ENCODE results near the gene HMGB3.
"Not testable (repeated sequence)": the region's sequence is repeated elsewhere in the genome, so short reads cannot be mapped to it uniquely, and the experiment has no call there.

HMGB3 gene

DNA sequence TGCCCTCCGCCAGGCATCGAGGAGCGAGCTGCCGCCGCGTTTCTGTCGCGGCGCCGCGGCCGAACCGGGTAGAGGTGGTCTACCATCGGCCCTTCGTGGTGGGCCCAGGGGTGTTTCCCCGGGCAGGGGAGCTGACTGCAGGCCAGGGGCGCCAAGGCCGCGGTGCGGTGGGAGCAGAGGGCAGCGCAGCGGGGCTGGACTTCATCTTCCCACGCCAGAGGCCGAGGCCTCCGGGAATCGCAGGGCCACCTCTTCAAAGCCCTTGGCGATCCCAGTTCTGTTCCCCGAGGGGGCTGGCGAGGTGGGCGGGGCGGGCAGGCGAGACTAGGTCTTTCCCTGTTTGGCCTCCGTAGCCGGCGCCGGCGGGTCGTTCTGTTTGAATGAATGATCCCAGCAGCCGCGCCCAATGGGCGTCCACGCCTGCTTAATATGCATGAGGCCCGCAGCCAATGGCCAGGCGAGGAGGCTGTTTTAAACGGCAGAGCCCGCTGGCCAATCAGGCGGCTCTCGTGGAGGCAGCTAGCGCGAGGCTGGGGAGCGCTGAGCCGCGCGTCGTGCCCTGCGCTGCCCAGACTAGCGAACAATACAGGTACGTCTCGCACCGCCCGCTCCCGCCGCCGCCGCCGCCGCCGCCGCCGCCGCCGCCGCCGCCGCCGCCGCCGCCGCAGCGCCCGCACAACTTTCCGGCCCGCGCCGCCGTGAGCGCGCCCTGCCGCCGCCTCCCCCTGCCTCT lies at the start of gene HMGB3:
Gene HMGB3, plus strand, starts transcription at position 548 of the 733 bp plus-strand sequence. CDS start 2,265 bp downstream, outside the sequence.
- peak; percentile 94 for DNase-seq (ENCODE audit: low read depth)

DNA sequence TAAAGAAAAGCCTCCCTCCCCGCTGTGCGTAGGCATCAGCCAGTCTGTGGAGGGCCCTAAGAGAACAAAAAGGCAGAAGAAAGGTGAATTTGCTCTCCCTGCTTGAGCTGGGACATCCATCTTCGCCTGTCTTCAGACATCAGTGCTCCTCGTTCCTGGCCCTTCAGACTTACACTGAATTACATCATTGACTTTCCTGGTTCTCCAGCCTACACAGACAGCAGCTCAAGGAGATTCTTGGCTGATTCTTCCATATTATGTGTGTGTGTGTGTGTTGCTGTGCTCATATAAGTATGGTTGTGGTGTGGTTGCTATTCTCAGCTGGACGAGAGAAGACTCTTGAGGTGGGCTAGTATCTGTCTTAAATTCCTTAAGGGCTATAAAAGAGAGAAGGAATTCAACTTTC lies 49.2 kb upstream of the HMGB3 start:
- DNase-seq (ENCODE audit: low read depth): no peak

DNA sequence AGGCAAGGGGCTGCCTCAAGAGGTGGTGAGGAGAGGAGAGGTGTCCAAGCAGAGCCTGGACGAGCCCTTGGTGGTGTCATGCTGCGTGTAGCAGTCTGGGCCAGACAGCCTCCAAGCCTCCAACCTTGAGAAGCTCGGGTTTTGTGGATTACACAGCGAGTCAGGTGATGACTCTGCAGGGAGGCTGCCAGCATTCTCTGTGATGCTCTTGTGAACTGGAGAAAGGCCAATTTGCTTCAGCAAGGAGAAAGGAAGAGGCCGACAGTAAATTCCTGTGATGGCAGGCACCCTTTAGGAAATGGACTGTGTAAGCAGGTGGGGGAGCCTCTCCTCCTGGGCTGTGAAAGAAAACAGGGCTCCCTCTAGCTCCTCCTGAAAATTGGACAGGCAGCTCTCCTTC lies 48.7 kb upstream of the HMGB3 start:
- DNase-seq (ENCODE audit: low read depth): peak; percentile 44

DNA sequence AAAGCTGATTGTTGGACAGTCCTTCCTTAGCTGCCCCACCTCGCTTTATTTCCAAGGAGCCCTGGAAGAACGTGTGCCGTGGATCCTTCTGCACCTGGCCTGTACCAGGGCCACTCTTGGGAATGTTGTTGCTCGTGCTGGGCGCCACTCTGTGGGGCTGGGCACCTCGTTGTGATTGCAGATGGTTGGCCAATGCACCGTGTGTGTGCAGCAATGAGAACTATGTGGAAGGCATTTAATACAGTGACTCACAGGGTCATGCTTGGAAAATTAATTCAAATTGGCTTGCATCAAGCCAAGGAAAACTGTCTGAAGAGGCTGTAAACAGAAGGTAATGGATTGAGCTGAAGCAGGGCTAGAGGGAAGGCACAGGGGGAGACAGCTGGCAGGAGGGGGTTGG lies 47.7 kb upstream of the HMGB3 start:
- DNase-seq (ENCODE audit: low read depth): peak; percentile 25

DNA sequence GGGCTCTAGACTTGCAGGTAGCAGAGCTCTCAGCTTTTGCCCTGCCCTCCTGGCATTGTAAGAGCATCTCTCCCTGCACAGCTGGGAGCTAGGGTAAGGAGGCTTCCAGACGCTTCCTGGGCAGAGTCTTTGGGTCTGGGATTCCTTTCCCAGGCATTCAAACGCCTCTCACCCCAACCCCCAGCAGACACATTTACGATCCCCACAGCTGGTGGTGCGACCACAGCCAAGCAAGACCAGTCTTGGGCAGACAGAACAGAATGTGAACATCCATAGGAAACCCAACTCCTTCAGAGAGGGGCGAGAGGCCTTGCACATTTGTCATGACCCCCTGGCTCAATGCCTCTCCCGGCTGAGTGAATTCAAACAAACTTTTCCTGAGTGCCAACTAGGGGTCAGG lies 46.6 kb upstream of the HMGB3 start:
- DNase-seq (ENCODE audit: low read depth): no peak

DNA sequence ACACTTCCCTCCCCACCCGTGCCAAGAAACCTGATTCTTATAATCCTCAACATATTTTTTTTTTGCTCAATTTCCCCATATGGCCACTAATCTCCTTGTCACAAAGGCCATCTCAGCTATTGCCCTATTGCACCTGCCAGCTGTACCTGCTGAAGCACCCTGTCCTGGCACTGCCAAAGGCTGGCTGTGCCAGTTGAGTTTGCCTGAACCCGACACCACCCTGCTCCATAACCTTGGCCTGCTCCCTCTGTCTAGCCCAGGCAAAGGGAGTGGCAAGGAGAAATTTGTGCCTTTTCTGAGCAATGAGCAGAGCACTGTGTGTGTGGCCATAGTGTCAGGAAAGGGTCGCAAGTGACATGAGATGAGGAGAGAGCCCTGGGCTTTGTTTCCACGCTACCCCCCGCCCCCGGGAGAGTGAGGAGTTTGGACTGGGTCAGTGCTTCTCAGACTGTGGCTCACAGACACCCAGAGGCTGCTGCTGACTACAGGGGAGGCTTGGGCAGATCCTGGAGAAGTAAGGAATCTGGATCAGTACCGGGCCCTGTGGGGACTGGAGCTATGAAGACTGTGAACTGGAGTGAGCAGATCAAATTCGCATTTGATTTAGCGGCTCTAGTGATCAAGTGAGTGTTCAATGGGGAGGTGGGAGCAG lies 42.2 kb upstream of the HMGB3 start:
- no peak for DNase-seq (ENCODE audit: low read depth)

DNA sequence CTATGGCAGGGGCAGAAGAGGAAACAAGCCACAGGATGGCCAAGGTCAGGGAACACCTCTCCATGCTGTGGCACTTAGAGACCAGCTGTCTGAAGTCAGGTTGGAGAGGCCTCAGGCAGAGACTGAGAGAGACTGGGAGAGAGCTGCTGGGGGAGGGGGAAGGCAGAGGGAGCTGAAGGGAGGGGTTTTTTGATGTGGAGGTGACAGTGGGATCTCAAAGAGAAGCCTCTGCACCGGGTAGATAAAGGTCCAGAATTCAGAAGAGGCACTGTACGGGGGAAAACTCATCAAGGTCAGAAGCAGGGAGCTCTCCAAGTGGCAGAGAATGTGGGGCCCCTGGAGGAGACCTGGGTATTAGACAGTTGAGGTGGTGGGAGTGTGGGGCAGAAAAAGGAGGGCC lies 41.6 kb upstream of the HMGB3 start:
- DNase-seq (ENCODE audit: low read depth): no peak

DNA sequence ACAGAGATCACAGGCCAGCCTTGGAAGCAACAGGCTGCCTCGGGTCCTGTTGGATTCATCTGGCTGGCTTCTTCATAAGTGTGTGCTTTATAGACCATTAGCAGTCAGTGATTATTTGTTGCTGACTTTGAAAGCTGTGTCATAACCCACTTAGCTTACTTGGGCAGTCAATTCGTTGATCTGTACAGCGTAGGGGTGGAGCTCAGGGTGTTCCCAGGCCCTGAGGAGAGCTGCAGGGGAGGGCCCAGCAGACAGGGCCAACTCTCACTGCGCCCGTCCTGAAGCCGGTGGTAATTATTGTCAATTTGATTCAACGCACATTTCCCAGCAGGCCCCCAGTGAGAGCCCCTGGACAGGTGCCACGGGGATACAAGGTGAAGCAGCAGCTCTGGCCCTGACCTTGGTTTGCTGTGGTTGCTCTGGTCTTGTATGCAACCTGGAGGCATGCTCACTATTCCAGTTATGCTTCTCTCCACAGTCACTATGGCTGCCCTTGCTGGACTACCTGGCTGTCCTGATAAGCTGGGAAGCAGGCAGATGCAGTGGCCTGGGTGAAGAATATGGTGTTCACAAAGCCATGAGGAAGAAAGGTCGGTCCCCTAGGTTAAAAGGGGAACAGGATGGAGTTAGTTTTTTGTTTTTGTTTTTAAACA lies 40.1 kb upstream of the HMGB3 start:
- DNase-seq (ENCODE audit: low read depth): no peak

DNA sequence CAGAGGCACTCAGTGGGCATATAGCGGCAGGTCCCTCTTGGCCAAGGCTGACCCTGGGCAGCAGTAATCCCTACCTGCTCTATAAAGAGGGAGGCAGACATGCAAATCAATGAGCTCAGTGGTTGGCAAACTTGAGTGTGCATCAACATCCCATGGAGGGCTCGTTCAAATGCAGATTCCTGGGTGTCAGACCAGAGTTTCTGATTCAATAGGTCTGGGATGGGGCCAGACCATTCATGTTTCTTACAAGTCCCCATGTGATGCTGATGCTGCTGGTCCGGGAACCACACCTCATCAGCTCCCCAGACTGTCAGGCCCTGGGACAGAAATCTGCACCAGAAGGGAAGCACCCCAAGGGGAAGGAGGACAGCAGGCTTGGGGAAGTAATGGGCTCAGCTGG lies 38.9 kb upstream of the HMGB3 start:
- DNase-seq (ENCODE audit: low read depth): no peak

DNA sequence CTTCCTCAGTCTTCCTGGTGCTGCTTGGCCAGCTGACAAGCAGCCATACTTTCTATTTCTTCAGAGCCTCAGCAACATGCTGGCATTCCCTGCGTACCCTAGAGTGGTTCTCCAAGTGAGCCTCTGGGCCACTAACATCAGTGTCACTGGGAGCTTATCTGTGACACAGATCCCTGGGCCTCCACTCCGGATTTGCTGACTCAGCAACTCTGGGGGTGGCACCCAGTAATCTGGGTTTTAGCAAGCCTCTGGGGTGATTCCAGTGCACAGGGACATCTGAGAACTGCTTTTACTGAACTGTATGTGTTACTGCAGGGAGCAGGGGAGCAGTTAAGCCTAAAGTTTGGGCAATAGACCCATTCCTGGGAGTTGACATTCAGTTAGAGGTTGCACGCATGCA lies 28.2 kb upstream of the HMGB3 start:
- no peak for DNase-seq (ENCODE audit: low read depth)

DNA sequence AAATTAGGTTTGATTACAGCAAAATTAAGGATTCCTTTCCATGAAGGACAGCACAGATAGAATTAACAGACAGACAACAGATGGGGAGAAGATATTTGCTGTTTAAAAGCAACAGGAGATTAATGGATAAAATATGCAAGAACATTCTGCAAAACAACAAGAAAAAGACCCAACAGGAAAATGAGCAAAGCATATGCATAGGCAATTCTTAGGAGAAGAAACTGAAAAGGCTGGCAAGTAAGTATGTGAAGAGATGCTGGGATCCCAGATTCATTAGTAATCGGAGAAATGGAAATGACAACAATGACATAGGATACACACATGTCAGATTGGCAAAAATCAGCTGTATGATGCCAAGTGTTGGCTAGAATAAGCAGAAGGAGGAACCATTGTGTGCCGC lies 27.5 kb upstream of the HMGB3 start:
- no peak for DNase-seq (ENCODE audit: low read depth)

DNA sequence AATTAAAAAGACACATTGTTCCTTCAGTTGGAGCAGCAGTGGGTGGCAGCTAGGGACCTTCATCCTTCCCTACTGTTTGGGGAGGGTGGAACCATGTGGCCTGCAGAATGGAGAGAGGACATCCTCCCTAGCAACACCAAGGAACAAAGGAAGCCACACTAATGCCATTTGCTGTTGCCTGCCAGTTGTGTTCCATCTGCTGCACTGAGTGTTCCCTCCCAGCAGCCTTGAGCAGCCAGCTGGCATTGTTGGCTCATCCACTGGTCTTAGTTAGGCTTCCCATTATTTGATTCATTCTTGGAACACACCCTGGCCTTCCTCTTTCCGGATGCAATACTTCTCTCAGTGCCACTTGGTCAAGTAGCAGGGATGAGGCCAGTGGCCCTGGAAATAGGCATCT lies 25.0 kb upstream of the HMGB3 start:
- no peak for DNase-seq (ENCODE audit: low read depth)

DNA sequence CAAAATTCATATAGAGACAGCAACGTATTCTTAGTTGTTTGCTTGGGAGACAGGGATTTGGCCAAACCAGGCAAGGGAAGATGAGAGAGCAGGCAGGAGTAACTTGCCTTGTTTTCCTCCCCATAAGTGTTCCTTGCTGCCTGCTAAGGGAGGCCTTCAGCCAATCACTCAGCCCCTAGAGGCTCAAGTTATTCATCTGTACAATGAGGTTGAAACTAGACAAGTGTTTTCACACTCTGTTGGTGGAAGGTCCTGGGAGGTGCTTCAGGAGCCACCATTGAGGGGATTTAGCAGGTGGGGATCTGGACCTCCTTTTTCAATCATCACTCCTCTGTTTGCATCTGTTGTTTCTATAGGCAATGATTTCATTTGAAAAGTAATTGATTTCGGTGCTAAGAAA lies 23.6 kb upstream of the HMGB3 start:
- no peak for DNase-seq (ENCODE audit: low read depth)

DNA sequence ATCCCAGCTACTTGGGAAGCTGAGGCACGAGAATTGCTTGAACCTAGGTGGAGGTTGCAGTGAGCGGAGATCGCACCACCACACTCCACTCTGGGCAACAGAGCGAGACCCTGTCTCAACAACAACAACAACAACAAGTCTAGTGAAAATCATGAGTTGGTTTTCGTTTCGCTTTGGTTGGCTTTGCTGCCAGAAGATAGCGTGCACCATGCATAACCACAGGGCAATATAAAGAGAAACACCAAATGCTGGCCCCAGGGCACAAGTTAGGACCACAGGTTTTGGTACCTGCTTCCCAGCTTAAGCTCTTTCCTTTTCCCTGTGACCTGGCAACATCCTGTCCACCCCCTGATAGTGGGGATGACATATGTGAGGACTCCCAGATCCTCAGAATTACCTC lies 21.5 kb upstream of the HMGB3 start:
- DNase-seq (ENCODE audit: low read depth): no peak

DNA sequence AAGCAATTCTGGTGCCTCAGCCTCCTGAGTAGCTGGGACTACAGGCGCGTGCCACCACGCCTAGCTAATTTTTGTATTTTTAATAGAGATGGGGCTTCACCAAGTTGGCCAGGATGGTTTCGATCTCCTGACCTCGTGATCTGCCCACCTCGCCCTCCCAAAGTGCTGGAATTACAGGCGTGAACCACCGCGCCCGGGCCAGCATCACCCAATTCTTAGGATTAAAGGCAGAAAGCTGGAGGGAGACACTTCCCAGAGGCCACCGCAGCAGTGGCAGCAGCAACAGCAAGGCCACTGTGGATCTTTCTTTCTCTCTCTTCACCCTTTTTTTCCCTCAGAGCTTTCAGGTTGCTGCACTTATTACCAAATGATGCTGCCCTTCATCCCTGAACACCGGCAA lies 18.7 kb upstream of the HMGB3 start:
- not testable (repeated sequence) for DNase-seq (ENCODE audit: low read depth)

DNA sequence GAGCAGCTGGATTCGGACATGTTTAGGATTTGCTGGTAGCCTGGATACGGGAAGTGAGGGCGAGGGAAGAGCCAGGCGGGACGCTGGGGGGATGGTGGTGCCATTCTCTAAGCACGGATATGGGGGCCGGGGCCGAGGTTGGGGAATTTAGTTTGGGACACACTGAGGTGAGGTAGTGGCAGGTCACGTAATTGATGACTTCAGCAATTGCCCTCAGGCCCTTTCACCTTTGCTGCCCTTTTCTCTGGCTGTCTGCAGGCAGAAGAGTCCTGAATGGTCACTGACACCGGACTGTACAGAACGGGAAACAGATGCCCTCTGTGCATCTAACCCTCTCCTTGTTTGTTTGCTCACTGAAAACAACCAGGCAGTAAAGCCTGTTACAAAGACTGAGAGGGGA lies 16.9 kb upstream of the HMGB3 start:
- no peak for DNase-seq (ENCODE audit: low read depth)

DNA sequence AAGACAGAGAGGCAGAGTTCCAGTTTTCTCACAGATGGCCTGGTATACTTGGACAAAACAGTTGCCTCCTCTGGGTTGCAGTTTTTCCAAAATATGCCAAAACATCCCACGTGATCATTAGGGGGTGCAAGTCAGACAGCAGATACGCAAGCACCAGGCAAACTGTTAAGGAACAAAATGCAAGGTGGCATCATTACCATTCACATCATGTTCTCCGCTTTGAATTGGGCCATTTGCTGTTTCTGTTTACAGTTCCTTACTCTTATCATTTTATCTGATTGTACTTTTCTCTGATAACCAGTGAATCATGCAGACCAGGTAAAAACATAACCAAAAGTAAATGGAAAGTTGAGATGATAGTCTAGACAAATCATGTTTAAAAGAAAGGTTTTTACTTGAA lies 16.4 kb upstream of the HMGB3 start:
- DNase-seq (ENCODE audit: low read depth): no peak

DNA sequence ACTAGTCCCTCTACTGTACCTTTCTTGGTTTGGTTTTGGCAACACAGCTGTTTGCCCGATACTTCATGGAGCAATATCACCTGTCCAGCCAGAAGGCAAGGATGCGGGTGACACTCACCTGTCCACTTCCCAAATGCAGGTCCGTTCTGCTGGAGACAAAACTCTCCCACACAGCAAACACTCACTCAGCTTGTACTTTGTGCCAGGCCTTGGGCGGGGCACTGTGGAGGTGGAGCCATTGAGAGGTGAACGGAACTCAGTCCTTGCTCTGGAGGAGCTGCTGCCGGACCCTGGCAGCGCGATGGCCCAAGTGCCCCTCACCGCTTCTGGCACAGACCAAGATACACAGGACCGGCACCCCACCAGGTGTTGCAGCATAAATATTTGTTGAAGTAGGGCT lies 15.3 kb upstream of the HMGB3 start:
- DNase-seq (ENCODE audit: low read depth): no peak

DNA sequence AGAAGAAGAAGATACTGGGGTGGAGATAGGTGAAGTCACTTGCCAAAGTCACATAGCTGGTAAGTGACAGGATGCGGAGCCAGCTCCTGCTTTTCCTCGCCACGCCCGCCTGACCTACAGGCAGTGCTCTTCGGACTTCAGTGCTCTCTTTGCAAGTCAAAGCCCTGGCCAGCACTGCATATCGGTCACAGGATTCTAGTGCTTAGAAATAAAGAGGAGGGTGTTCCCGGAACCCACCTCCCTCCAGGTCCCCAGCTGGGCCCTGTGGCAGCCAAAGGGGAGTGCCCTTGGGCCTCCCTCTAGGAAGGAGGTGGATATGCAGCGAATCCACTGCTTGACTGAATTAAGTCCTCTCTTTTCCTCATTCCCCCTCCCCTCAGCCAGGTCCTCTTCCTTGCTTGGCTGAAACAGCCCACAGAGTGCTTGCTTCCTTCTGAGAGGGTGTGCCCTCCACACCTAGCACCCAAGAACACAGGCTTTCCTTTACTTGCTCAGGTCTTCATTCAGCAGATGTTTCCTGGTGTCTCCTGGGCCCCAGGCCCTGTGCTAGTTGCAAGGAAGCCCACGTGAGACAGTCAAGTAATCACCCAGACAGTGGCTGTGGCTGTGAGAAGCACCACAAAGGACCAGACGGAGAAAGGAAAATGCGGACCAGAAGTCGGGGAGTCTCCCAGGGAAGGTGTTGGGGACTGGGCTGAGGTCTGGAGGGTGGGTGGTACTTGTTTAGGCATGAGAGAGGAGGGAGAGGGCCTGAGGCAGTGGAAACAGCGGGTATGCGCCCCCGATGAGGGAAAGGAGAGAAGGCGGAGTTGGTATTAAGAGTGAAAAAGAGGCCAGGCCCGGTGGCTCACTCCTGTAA lies 14.0 kb upstream of the HMGB3 start:
- DNase-seq (ENCODE audit: low read depth): no peak

DNA sequence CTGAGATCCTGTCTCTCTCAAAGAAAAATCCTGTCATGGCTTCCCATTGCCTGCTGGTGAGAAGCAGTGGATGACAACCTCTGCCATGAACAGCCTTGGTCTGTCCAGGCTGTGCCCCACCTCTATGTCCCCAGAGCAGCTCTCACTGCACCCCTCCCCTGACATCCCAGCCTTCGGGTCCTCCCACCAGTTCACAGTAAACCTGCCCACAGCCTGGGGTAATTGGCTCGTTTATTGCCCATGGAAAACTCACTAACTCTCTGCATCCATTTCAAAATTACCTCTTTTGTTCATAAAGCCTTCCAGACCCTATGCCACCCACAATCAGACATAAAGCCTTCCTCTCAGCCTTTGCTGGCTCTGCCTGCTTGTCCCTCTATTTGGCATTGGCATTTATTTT lies 10.7 kb upstream of the HMGB3 start:
- DNase-seq (ENCODE audit: low read depth): no peak

DNA sequence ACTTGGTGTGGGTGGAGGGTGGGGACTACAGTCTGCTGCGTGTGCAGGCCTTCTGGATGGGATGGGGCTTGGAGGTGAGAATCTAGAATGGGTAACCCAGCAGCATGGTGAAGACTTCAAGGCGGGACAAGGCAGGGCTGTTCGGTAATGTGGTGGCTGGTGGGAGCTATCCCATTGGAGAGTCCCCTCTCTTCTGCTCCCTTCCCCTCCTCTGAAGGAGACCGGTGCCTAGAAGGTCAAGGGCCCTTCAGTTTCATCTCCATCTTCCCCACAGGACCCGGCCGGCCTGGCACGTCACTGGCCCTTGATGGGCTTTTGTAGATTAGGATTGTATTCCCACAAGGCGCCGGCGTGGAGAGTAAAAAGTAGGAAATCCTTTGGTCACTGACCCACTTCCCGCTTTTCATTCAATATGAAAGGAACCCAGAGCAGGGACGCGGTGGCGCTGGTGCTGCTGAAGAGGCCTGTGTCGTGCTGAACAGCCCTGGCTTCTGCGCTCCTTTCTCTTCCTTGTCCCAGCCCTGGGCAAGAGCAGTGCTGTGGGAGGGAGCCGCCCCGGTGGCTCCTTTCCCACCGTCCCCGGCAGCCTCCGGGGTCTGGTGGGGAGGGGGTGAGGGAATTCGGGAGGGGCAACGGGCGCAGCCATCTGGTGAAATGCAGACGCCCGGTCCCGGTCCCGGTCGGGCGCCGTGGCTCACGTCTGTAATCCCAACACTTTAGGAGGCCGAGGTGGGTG lies 7.3 kb upstream of the HMGB3 start:
- no peak for DNase-seq (ENCODE audit: low read depth)
